Activated CD8-positive, alpha-beta memory T cell treated with anti-CD3 and anti-CD28 coated beads for 4 hours (primary cell): ENCODE data around the gene ITGAV.
"Not testable (repeated sequence)": the region's sequence is repeated elsewhere in the genome, so short reads cannot be mapped to it uniquely, and the experiment has no call there.

Experiments
- DNase-seq, 2 donors: peaks; one replicate each; pipeline ENCODE4 v3.0.0-alpha.2; 2020; ENCODE audit warnings: low read depth in 2 of 2

Gene ITGAV

GRCh38 chr2:186589612-186590349, at the start of gene ITGAV:
Gene ITGAV (plus strand): TSS chr2:186590056. CDS start chr2:186590339, 283 bp downstream.
- DNase-seq, result peak; percentile 57 to 68

- no peak for DNase-seq
Measured at GRCh38 chr2:186540941-186541340, 48.9 kb upstream of the ITGAV start.

GRCh38 chr2:186542002-186542401, 47.9 kb upstream of the ITGAV start:
- DNase-seq, result no peak

- DNase-seq, result no peak
Measured at GRCh38 chr2:186543561-186544131, 46.2 kb upstream of the ITGAV start.

- no peak for DNase-seq
Measured at GRCh38 chr2:186544255-186544675, 45.6 kb upstream of the ITGAV start.

GRCh38 chr2:186546846-186547245, 43.0 kb upstream of the ITGAV start:
- no peak for DNase-seq

- no peak for DNase-seq
Measured at GRCh38 chr2:186551323-186552050, 38.4 kb upstream of the ITGAV start.

- DNase-seq, result no peak
Measured at GRCh38 chr2:186554429-186554828, 35.4 kb upstream of the ITGAV start.

GRCh38 chr2:186554850-186555671, 34.8 kb upstream of the ITGAV start:
- DNase-seq, result no peak

GRCh38 chr2:186558512-186559276, 31.2 kb upstream of the ITGAV start:
- no peak for DNase-seq

GRCh38 chr2:186559370-186559769, 30.5 kb upstream of the ITGAV start:
- no peak for DNase-seq

- no peak for DNase-seq
Measured at GRCh38 chr2:186559848-186560247, 30.0 kb upstream of the ITGAV start.

GRCh38 chr2:186560254-186560653, 29.6 kb upstream of the ITGAV start:
- DNase-seq, result no peak

- no peak for DNase-seq
Measured at GRCh38 chr2:186561467-186562208, 28.2 kb upstream of the ITGAV start.

GRCh38 chr2:186562209-186562578, 27.7 kb upstream of the ITGAV start:
- no peak for DNase-seq

GRCh38 chr2:186568600-186568999, 21.3 kb upstream of the ITGAV start:
- DNase-seq, result not testable (repeated sequence)

- not testable (repeated sequence) for DNase-seq
Measured at GRCh38 chr2:186569127-186569526, 20.7 kb upstream of the ITGAV start.

- DNase-seq, result no peak
Measured at GRCh38 chr2:186569897-186570296, 20.0 kb upstream of the ITGAV start.

GRCh38 chr2:186570604-186571003, 19.3 kb upstream of the ITGAV start:
- no peak for DNase-seq

- no peak for DNase-seq
Measured at GRCh38 chr2:186572705-186573104, 17.2 kb upstream of the ITGAV start.

- no peak for DNase-seq
Measured at GRCh38 chr2:186573531-186573930, 16.3 kb upstream of the ITGAV start.
